ENCODE results near the gene EPN2. TPM values are rescaled to one million over a fixed set of nuclear protein-coding genes. Genes with fewer than 3 reads are reported as not detected.

EPN2 gene
- polyA plus RNA-seq, 1 experiment, result 21.2 TPM

DNA sequence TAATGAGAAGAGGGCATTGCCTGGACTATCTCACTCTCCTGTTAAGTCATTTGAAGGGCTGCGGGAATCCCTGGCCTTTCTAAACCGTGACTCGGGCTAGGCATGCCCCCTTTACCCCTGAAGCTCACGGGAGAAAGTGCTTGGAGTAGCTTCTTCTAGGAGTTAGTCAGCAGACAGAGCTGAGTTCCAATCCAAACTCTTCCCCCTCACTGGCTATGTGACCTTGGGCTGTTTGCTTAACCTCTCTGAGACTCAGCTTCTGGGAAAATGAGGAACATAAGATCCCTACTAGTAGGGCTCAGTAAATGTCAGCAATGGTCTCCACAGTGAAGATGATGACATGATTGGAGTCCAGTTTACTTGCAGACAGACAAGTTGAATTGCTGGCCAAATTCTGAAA is 131.1 kb downstream of the EPN2 start:
- no peaks in the 10 kb centered on the region for H3K36me3 ChIP-seq (ENCODE audit: control insufficient read depth, insufficient read depth, low read length)
- TF ChIP-seq, protein P1, sequence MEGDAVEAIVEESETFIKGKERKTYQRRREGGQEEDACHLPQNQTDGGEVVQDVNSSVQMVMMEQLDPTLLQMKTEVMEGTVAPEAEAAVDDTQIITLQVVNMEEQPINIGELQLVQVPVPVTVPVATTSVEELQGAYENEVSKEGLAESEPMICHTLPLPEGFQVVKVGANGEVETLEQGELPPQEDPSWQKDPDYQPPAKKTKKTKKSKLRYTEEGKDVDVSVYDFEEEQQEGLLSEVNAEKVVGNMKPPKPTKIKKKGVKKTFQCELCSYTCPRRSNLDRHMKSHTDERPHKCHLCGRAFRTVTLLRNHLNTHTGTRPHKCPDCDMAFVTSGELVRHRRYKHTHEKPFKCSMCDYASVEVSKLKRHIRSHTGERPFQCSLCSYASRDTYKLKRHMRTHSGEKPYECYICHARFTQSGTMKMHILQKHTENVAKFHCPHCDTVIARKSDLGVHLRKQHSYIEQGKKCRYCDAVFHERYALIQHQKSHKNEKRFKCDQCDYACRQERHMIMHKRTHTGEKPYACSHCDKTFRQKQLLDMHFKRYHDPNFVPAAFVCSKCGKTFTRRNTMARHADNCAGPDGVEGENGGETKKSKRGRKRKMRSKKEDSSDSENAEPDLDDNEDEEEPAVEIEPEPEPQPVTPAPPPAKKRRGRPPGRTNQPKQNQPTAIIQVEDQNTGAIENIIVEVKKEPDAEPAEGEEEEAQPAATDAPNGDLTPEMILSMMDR (IDR thresholded peaks at IDR 0.05; ENCODE audit: insufficient read depth, low read depth, low read length), result no peak
- ChIA-PET POLR2A (no interaction called here), CTCF (interaction anchor here (4.1 kb wide), 1 partner anchor 79 kb away, joined by 14 read pairs; no protein-coding TSS in a partner anchor)
- no peaks in the 10 kb centered on the region for H3K27me3 ChIP-seq (ENCODE audit: control insufficient read depth, insufficient read depth, low read length)
- DNase-seq (ENCODE audit: low read depth), result no peak
- H3K4me3 ChIP-seq (ENCODE audit: low read depth, low read length), result no peak overlapping the region

DNA sequence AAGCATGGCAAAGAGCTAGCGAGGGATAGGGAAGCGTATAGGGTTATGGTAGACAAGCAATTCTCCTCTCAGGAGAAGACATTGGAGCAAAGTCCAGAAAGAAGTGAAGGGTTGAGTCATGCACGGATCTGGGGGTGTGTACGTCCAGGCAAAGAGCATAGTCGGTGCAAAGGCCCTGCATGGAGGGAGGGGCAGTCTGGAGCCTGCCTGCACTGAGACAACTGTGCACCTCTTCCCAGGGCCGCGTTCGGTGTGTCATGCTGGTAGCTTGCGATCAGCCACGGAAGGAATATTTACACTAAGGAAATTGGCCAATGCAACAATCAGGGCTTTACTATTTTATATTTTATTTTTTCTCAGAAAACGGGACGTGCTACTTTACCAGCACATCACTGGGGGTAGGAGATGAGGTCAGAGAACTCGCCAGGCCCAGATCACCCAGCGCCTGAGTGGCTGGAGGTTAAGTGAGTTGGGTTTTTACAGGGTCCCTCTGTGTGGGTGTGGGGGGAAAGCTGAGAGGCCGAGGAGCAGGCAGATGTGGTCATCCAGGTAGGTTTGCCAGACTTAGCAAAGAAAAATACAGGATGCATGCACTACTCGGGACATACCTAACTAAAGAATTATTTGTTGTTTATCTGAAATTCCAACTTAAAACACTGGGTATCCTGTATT is 132.1 kb downstream of the EPN2 start:
- Histone ChIP-seq H3K27me3 (ENCODE audit: control insufficient read depth, insufficient read depth, low read length) (no peaks in the 10 kb centered on the region), H3K36me3 (ENCODE audit: control insufficient read depth, insufficient read depth, low read length) (no peaks in the 10 kb centered on the region), H3K4me3 (ENCODE audit: low read depth, low read length) (no peak overlapping the region)
- CTCF ChIA-PET, result interaction anchor here (1.3 to 4.1 kb wide), 2 partner anchors 78 to 397 kb away, joined by 3 to 14 read pairs; no protein-coding TSS in a partner anchor
- POLR2A ChIA-PET, result no interaction called here
- TF ChIP-seq, protein P1 (IDR thresholded peaks at IDR 0.05; ENCODE audit: insufficient read depth, low read depth, low read length), result no peak
- DNase-seq (ENCODE audit: low read depth), result no peak

- Histone ChIP-seq H3K27me3 (ENCODE audit: control insufficient read depth, insufficient read depth, low read length) (no peaks in the 10 kb centered on the region), H3K36me3 (ENCODE audit: control insufficient read depth, insufficient read depth, low read length) (no peaks in the 10 kb centered on the region), H3K4me3 (ENCODE audit: low read depth, low read length) (no peak overlapping the region)
- POLR2A ChIA-PET, result no interaction called here
- CTCF ChIA-PET, result interaction anchor here (1.3 to 4.1 kb wide), 2 partner anchors 77 to 396 kb away, joined by 3 to 14 read pairs; no protein-coding TSS in a partner anchor
- TF ChIP-seq, protein P1 (IDR thresholded peaks at IDR 0.05; ENCODE audit: insufficient read depth, low read depth, low read length), result no peak
- DNase-seq (ENCODE audit: low read depth), result no peak
Measured at GRCh38 chr17:19369846-19370492, 132.8 kb downstream of the EPN2 start.

DNA sequence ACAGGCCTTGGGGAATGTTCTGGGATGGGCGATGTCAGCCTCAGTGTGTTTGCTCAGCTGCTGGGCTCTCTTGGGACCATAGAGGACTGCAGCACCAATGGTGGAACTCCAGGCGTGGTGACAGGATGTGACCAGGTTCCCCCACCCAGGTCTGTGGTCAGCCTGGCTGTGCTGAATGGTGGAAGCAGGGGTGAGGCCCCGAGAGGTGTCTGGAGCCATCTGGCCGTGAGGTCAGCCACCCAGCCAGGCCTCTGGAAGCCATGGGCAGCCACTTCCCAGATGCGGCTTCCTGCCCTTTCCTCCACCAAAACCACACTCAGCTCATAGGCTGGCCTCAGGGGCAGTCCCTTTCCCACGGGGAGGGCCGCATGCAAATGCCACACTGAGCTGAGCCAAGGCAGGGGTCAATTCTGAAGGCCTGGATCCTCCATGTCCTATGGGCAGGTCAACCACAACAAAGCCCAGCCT is 133.4 kb downstream of the EPN2 start:
- TF ChIP-seq, protein P1 (IDR thresholded peaks at IDR 0.05; ENCODE audit: insufficient read depth, low read depth, low read length), result no peak
- CTCF ChIA-PET, result interaction anchor here (0.6 to 4.1 kb wide), 3 partner anchors 8 to 121 kb away, joined by 3 to 14 read pairs (median 4); partner anchors contain the start of gene B9D1
- Histone ChIP-seq H3K27me3 (ENCODE audit: control insufficient read depth, insufficient read depth, low read length) (no peaks in the 10 kb centered on the region), H3K4me3 (ENCODE audit: low read depth, low read length) (no peak overlapping the region), H3K36me3 (ENCODE audit: control insufficient read depth, insufficient read depth, low read length) (no peaks in the 10 kb centered on the region)
- no peak for DNase-seq (ENCODE audit: low read depth)
- POLR2A ChIA-PET, result no interaction called here

DNA sequence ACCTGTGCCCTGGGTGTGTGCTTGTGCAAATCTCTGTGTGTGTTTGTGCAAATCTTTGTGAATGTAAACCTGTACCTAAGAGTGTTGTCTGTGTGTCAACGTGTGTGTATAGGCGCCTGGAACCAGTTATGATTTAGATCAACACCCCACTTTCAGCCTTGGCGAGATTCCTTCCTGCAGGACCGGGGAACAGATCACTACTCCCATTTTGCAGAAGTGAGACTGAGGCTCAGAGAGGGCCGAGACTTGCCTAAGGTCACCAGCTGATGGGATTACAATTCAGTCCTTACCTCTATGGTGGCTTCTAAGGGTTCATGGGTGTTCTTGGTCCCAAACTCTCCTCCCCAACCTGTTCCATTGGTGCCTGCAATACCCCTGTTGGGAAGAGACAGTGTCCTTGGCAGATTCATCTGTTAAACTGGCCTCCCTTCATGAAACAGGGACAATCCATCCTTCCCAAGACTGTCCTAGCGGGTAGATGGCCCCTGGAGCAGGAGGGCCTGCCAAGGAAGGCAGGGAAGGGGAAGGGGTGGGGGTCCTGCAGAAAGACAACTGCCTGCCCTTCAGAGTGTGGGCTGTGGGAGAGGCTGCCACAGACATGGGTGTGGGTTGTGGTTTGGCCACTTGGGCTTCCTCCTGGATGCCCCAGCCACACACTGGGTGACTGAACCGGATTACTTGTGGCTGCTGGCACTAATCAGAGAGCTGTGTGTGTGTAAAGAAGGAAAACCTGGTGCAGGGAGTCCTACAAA is 134.3 kb downstream of the EPN2 start:
- Histone ChIP-seq H3K27me3 (ENCODE audit: control insufficient read depth, insufficient read depth, low read length) (no peaks in the 10 kb centered on the region), H3K36me3 (ENCODE audit: control insufficient read depth, insufficient read depth, low read length) (no peaks in the 10 kb centered on the region), H3K4me3 (ENCODE audit: low read depth, low read length) (no peak overlapping the region)
- DNase-seq (ENCODE audit: low read depth), result no peak
- ChIA-PET CTCF (interaction anchor here (0.6 to 1.3 kb wide), 3 partner anchors 8 to 122 kb away, joined by 3 to 4 read pairs (median 3); partner anchors contain the start of gene B9D1), POLR2A (no interaction called here)
- TF ChIP-seq, protein P1 (IDR thresholded peaks at IDR 0.05; ENCODE audit: insufficient read depth, low read depth, low read length), result no peak

Data from BJ (cell line).